ACC112 (cell line): ENCODE data around the gene IFNG.
"Not testable (repeated sequence)": the region's sequence is repeated elsewhere in the genome, so short reads cannot be mapped to it uniquely, and the experiment has no call there.

Experiments
- H2AFZ ChIP-seq: fragments of 200-600 bp; sonication (generic); one replicate; pipeline ENCODE4 v1.6.0; 2017; ENCODE audit warnings: antibody characterized with exemption, low read length; ENCODE audit not compliant: unreplicated experiment
- H3K27ac ChIP-seq: fragments of 200-600 bp; sonication (generic); 2 replicates; pipeline ENCODE4 v1.5.1; 2014; ENCODE audit warnings: low read depth, mild to moderate bottlenecking, antibody characterized with exemption, low read length, moderate library complexity
- H3K27me3 ChIP-seq: fragments of 200-600 bp; sonication (generic); 2 replicates; pipeline ENCODE4 v1.6.1; 2014; ENCODE audit warnings: mild to moderate bottlenecking, antibody characterized with exemption, low read length, moderate library complexity, mixed read lengths; ENCODE audit not compliant: insufficient read depth
- H3K36me3 ChIP-seq: fragments of 200-600 bp; sonication (generic); 2 replicates; pipeline ENCODE4 v1.6.1; 2016; ENCODE audit warnings: mild to moderate bottlenecking, antibody characterized with exemption, low read length, moderate library complexity, mixed read lengths; ENCODE audit not compliant: insufficient read depth
- H3K4me1 ChIP-seq: fragments of 200-600 bp; sonication (generic); one replicate; pipeline ENCODE4 v1.6.1; 2016; ENCODE audit warnings: low read length, mixed read lengths; ENCODE audit not compliant: insufficient read depth, unreplicated experiment, control insufficient read depth
- H3K4me3 ChIP-seq: fragments of 200-600 bp; sonication (generic); 2 replicates; pipeline ENCODE4 v1.5.1; 2014; ENCODE audit warnings: mild to moderate bottlenecking, low read depth, low read length
- H3K79me2 ChIP-seq: fragments of 200-600 bp; sonication (generic); one replicate; pipeline ENCODE4 v1.6.0; 2016; ENCODE audit warnings: low read length; ENCODE audit not compliant: control insufficient read depth, unreplicated experiment, insufficient read depth

IFNG gene

DNA sequence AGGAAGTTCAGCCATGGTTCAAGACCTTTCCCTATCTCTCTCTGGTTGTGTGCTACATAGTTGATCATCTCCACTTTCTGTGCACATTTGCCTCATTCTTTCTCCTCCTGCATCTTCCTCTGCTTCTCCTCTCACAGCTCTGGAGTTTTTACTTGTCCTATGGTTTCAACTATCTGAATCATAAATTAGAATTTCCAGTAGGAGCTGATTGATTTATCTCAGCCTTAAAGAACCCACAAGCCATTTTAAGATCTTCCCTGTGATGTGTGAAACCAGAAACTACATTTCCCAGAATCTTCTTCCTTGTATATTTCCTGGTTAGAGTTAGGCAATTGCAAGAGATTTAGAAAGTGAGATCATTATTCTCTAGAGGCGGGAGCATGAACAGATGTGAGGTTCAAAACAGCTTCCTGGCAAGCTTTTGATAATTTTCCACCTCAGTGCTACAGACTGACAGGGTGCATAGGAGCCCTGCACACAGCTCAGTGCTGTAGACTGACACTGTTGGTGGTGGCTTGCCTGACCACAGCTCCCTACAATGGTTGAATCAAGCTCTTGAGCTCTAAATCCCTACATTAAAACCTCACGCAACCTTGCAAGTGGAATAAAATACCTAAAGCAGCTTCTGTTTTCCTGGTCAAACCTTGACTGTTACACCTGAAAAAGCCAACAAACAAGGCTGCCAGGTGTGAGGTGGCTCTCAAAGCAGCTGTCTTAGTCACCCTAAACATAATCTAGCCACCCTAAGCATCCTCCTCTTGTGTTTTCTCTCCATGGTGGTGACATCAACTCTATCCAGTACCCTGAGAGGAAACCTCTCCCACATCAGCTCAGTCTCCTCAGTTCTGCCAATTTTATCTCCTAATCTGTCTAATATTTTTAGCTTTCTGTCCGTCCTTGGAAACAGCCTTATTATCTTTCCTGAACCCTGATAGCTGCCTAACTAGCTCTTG, 21.5 kb upstream of the IFNG start:
- H3K27me3 ChIP-seq: peaks cover 42% of the 10 kb centered on the region
- H3K4me3 ChIP-seq: no peak overlapping the region
- H2AFZ ChIP-seq: no peak overlapping the region
- H3K36me3 ChIP-seq: no peaks in the 10 kb centered on the region
- no peaks in the 10 kb centered on the region for H3K4me1 ChIP-seq
- H3K27ac ChIP-seq: no peak overlapping the region
- H3K79me2 ChIP-seq: no peaks in the 10 kb centered on the region

DNA sequence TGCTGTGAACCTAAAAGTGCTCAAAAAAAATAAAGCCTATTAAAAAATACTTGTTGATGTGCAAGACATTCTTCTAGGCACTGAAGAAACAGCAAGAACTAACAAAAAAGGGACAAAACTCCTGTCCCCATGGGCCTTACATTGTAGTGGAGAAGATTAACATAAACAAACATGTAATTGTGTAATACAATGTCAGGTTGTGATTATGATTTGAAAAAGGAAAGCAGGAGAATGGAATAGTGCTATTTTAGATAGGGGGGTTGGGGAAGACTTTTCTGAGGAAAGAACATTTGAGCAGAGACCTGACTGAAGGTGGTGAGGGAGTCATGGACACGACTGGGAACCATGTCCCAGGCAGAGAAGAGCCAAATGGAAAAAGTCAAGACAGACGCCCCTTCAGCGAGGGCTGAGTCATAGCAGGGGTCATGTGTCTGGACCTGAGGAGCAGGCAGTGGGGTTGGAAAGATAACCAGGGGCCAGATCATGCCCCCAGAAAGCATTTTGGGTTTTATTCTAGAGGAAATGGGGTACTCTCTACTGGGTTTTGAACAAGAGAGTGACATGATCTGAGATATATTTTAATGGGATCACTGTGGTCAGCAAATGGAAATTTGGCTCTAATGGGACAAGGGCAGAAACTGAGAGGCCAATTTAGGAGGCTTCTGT, 19.4 kb upstream of the IFNG start:
- Histone ChIP-seq H3K4me1 (no peaks in the 10 kb centered on the region), H3K36me3 (no peaks in the 10 kb centered on the region), H3K27ac (no peak overlapping the region), H3K4me3 (no peak overlapping the region), H3K27me3 (peaks cover 37% of the 10 kb centered on the region), H2AFZ (no peak overlapping the region), H3K79me2 (no peaks in the 10 kb centered on the region)

- Histone ChIP-seq H3K36me3 (no peaks in the 10 kb centered on the region), H2AFZ (no peak overlapping the region), H3K4me1 (no peaks in the 10 kb centered on the region), H3K27me3 (peaks cover 37% of the 10 kb centered on the region), H3K79me2 (no peaks in the 10 kb centered on the region), H3K27ac (no peak overlapping the region), H3K4me3 (no peak overlapping the region)
Measured at GRCh38 chr12:68178184-68178583, 18.6 kb upstream of the IFNG start.

- Histone ChIP-seq H3K27me3 (peaks cover 37% of the 10 kb centered on the region), H3K79me2 (no peaks in the 10 kb centered on the region), H3K4me1 (no peaks in the 10 kb centered on the region), H3K36me3 (no peaks in the 10 kb centered on the region), H3K27ac (no peak overlapping the region), H3K4me3 (no peak overlapping the region), H2AFZ (no peak overlapping the region)
Measured at GRCh38 chr12:68177562-68177961, 18.0 kb upstream of the IFNG start.

- Histone ChIP-seq H3K27me3 (peaks cover 37% of the 10 kb centered on the region), H3K4me1 (no peaks in the 10 kb centered on the region), H3K79me2 (no peaks in the 10 kb centered on the region), H3K4me3 (no peak overlapping the region), H3K27ac (no peak overlapping the region), H2AFZ (no peak overlapping the region), H3K36me3 (no peaks in the 10 kb centered on the region)
Measured at GRCh38 chr12:68176257-68176656, 16.7 kb upstream of the IFNG start.

DNA sequence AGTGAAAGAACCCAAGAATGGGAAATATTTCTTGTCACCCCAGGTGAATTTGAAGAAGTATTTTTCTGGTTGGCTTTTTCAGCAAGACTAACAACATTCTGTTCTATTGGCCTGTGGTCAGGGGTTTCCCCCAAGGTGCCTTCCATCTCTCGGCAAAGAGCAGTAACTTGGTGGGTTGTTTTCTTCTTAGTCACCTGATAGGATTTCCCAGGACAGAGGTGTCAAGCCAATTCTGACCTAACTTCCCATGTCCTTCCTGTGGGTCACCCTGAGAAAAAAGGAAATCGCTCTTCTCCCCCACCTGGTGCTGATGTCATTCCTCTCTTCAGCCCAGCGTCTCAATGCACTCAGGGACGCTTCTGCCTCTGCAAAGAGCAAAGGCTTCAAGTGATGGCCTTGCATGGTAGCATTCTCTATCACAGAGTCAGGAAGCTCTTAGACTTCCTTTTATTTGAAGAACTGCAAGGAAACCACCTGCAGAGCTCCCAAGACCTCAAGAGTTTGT, 16.1 kb upstream of the IFNG start:
- Histone ChIP-seq H3K4me3 (no peak overlapping the region), H3K27me3 (peaks cover 33% of the 10 kb centered on the region), H3K27ac (no peak overlapping the region), H3K36me3 (no peaks in the 10 kb centered on the region), H2AFZ (no peak overlapping the region), H3K79me2 (no peaks in the 10 kb centered on the region), H3K4me1 (no peaks in the 10 kb centered on the region)

DNA sequence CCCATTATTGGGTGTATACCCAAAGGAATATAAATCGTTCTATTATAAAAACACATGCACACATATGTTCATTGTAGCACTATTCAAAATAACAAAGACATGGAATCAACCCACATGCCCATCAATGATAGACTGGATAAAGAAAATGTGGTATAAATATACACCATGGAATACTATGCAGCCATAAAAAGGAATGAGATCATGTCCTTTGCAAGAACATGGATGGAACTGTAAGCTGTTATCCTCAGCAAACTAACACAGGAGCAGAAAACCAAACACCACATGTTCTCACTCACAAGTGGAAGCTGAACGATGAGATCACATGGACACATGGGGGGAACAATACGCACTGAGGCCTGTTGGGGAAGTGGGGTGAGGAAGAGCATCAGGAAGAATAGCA, 15.2 kb upstream of the IFNG start:
- H3K79me2 ChIP-seq, H2AFZ ChIP-seq, H3K4me3 ChIP-seq, H3K27ac ChIP-seq, H3K4me1 ChIP-seq, H3K36me3 ChIP-seq: not testable (repeated sequence)
- H3K27me3 ChIP-seq: peaks cover 32% of the 10 kb centered on the region

- Histone ChIP-seq H3K79me2 (no peaks in the 10 kb centered on the region), H3K36me3 (no peaks in the 10 kb centered on the region), H3K27ac (no peak overlapping the region), H3K4me3 (no peak overlapping the region), H2AFZ (no peak overlapping the region), H3K4me1 (no peaks in the 10 kb centered on the region), H3K27me3 (peaks cover 32% of the 10 kb centered on the region)
Measured at GRCh38 chr12:68173792-68174191, 14.3 kb upstream of the IFNG start.

GRCh38 chr12:68170726-68171125, 11.2 kb upstream of the IFNG start:
- Histone ChIP-seq H3K4me1 (no peaks in the 10 kb centered on the region), H3K79me2 (no peaks in the 10 kb centered on the region), H3K27ac (no peak overlapping the region), H2AFZ (no peak overlapping the region), H3K27me3 (peaks cover 6% of the 10 kb centered on the region; the same call in 1 of the 2 replicates), H3K36me3 (no peaks in the 10 kb centered on the region), H3K4me3 (no peak overlapping the region)

GRCh38 chr12:68169213-68169889, 9.8 kb upstream of the IFNG start:
- Histone ChIP-seq H3K36me3 (no peaks in the 10 kb centered on the region), H3K27ac (no peak overlapping the region), H2AFZ (no peak overlapping the region), H3K4me3 (no peak overlapping the region), H3K4me1 (no peaks in the 10 kb centered on the region), H3K27me3 (peaks cover 5% of the 10 kb centered on the region; the same call in 1 of the 2 replicates), H3K79me2 (no peaks in the 10 kb centered on the region)
